Bronchial epithelial cell (primary cell): Measurements from ENCODE around the gene MAMDC4. TPM values are rescaled to one million over a fixed set of nuclear protein-coding genes. Genes with fewer than 3 reads are reported as not detected.

Experiments used
- DNase-seq: peaks from one replicate; pipeline ENCODE4 v3.0.0-alpha.2; 2010; ENCODE audit warnings: low read depth
- FAIRE-seq: peaks from 2 replicates; lab custom pipeline; 2011; peaks lifted over from hg19 to GRCh38; lab: Jason Lieb, UNC
- H3K27me3 ChIP-seq: 2 replicates; pipeline ENCODE4 v1.5.1; 2011; ENCODE audit warnings: low read length; ENCODE audit not compliant: control insufficient read depth, insufficient read depth
- H3K36me3 ChIP-seq: 2 replicates; pipeline ENCODE4 v1.5.1; 2011; ENCODE audit warnings: low read length; ENCODE audit not compliant: control insufficient read depth, insufficient read depth
- H3K4me3 ChIP-seq: 2 replicates; pipeline ENCODE4 v1.5.1; 2011; ENCODE audit warnings: mild to moderate bottlenecking, low read depth, low read length, control low read depth
- CTCF ChIP-seq: IDR thresholded peaks from 2 replicates; pipeline ENCODE4 v1.5.1; 2011; ENCODE audit warnings: mild to moderate bottlenecking, moderate library complexity, low read length, control low read depth, inconsistent platforms; ENCODE audit not compliant: insufficient read depth, severe bottlenecking
- total RNA-seq: library from RNA; depleted of rRNA; stranded (reverse); fragments of >200 nt; gene quantifications from 2 replicates; pipeline ENCODE4 v1.2.1, GENCODE V29; 2014

Gene MAMDC4
- total RNA-seq, 1 donor from 2014 or later: 1.1 TPM

- peaks cover 5% of the 10 kb centered on the region for H3K27me3 ChIP-seq
- no peak for DNase-seq
- no peak for FAIRE-seq
- H3K4me3 ChIP-seq: peak overlapping the region; percentile 80
- TF ChIP-seq CTCF: no peak
- peaks cover 10% of the 10 kb centered on the region for H3K36me3 ChIP-seq
Measured at GRCh38 chr9:136849960-136850865, 1.9 kb upstream of the MAMDC4 start.

- DNase-seq: no peak
- no peak for FAIRE-seq
- H3K27me3 ChIP-seq: peaks cover 3% of the 10 kb centered on the region
- no peak overlapping the region for H3K4me3 ChIP-seq
- no peak for TF ChIP-seq CTCF
- peaks cover 10% of the 10 kb centered on the region for H3K36me3 ChIP-seq
Measured at GRCh38 chr9:136850866-136851775, 1.0 kb upstream of the MAMDC4 start.

- TF ChIP-seq CTCF: no peak
- Histone ChIP-seq H3K36me3 (peaks cover 10% of the 10 kb centered on the region), H3K4me3 (no peak overlapping the region), H3K27me3 (no peaks in the 10 kb centered on the region)
- FAIRE-seq (no peak), DNase-seq (no peak)
Measured at GRCh38 chr9:136852664-136853595, 784 bp downstream of the MAMDC4 start.

- no peaks in the 10 kb centered on the region for H3K27me3 ChIP-seq
- FAIRE-seq (no peak), DNase-seq (no peak)
- H3K4me3 ChIP-seq: no peak overlapping the region
- no peak for TF ChIP-seq CTCF
- peaks cover 10% of the 10 kb centered on the region for H3K36me3 ChIP-seq
Measured at GRCh38 chr9:136853596-136854112, 1.5 kb downstream of the MAMDC4 start.
